Retinal pigment epithelial cell (primary cell): Measurements from ENCODE around the gene SCGB1D1.
A peak's percentile ranks its signal among the peaks of the same experiment; 100 is the strongest.

ENCODE experiments used
- DNase-seq: peaks from one replicate; pipeline ENCODE4 v3.0.0-alpha.2; 2010; ENCODE audit warnings: low read depth
- H3K4me3 ChIP-seq: 2 replicates; pipeline ENCODE4 v1.5.1; 2011; ENCODE audit warnings: mild to moderate bottlenecking, low read length, control low read depth, moderate library complexity
- CTCF ChIP-seq: conservative IDR thresholded peaks from 2 replicates; pipeline ENCODE4 v1.5.1; 2011; ENCODE audit warnings: low read depth, low read length, control low read depth, inconsistent platforms

Gene SCGB1D1

GRCh38 chr11:62144641-62145255 lies 45.3 kb upstream of the SCGB1D1 start:
- H3K4me3 ChIP-seq, result no peak overlapping the region
- no peak for TF ChIP-seq CTCF
- DNase-seq, result no peak

GRCh38 chr11:62145261-62145871 lies 44.6 kb upstream of the SCGB1D1 start:
- H3K4me3 ChIP-seq, result no peak overlapping the region
- DNase-seq, result no peak
- TF ChIP-seq CTCF, result no peak

- H3K4me3 ChIP-seq, result no peak overlapping the region
- TF ChIP-seq CTCF, result no peak
- DNase-seq, result no peak
Observed at GRCh38 chr11:62146476-62147200, 43.4 kb upstream of the SCGB1D1 start.

GRCh38 chr11:62147545-62147944 lies 42.5 kb upstream of the SCGB1D1 start:
- DNase-seq, result no peak
- no peak overlapping the region for H3K4me3 ChIP-seq
- TF ChIP-seq CTCF, result peak; percentile 5

- H3K4me3 ChIP-seq, result no peak overlapping the region
- DNase-seq, result no peak
- TF ChIP-seq CTCF, result no peak
Observed at GRCh38 chr11:62148271-62148980, 41.6 kb upstream of the SCGB1D1 start.

GRCh38 chr11:62149986-62150886 lies 39.8 kb upstream of the SCGB1D1 start:
- no peak for TF ChIP-seq CTCF
- H3K4me3 ChIP-seq, result no peak overlapping the region
- DNase-seq, result no peak
